Measurements from ENCODE around the gene GALC. TPM values are rescaled to one million over a fixed set of nuclear protein-coding genes. Genes with fewer than 3 reads are reported as not detected.

Gene GALC
- total RNA-seq, 4 donors from 2014 or later: 41.2 to 82.9 (median 52.0) TPM

- Histone ChIP-seq H3K4me3 (no peak overlapping the region), H3K36me3 (peaks cover 0 to 61% (median 0%) of the 10 kb centered on the region in 3 donors), H3K27ac (no peak overlapping the region), H3K4me1 (no peaks in the 10 kb centered on the region), H3K9me3 (no peaks in the 10 kb centered on the region), H3K27me3 (no peaks in the 10 kb centered on the region)
- TF ChIP-seq EP300 (IDR thresholded peaks at IDR 0.05): no peak
- no peak for TF ChIP-seq POLR2A (IDR thresholded peaks at IDR 0.05)
- TF ChIP-seq CTCF (IDR thresholded peaks at IDR 0.05): no peak
- WGBS, 2 donors: 90 to 97% methylated on average over 2 of the region's 2 CpGs
- no peak for DNase-seq (ENCODE audit: low spot score in 2 of 2)
Measured at GRCh38 chr14:87940894-87941293, 52.1 kb downstream of the GALC start.

DNA sequence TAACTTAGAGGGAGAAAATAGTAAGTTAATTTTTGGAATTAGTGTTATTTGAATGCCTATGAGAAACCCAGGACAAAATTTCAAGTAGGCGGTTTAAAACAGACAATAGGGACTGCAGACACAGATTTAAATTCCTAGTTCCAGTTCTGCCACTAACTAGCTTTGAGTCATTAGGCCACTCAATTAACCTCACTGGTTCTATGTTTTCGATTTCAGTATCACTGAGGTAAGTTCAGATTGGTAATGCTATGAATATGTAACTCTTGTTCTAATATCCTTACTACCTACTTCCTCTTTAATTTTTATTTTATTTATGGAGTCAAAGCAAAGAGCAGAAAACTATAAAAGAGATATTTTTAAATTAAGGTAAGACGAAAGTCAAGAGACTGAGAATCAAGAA is 52.6 kb downstream of the GALC start:
- no peaks in the 10 kb centered on the region for H3K27me3 ChIP-seq
- H3K27ac ChIP-seq: no peak overlapping the region
- peaks cover 0 to 62% (median 0%) of the 10 kb centered on the region in 3 donors for H3K36me3 ChIP-seq
- no peak for DNase-seq (ENCODE audit: low spot score in 2 of 2)
- TF ChIP-seq EP300 (IDR thresholded peaks at IDR 0.05): no peak
- no peak for TF ChIP-seq POLR2A (IDR thresholded peaks at IDR 0.05)
- TF ChIP-seq CTCF (IDR thresholded peaks at IDR 0.05): no peak
- WGBS, 2 donors: 92 to 93% methylated on average over 3 of the region's 3 CpGs
- H3K9me3 ChIP-seq: no peaks in the 10 kb centered on the region
- no peaks in the 10 kb centered on the region for H3K4me1 ChIP-seq
- H3K4me3 ChIP-seq: no peak overlapping the region

DNA sequence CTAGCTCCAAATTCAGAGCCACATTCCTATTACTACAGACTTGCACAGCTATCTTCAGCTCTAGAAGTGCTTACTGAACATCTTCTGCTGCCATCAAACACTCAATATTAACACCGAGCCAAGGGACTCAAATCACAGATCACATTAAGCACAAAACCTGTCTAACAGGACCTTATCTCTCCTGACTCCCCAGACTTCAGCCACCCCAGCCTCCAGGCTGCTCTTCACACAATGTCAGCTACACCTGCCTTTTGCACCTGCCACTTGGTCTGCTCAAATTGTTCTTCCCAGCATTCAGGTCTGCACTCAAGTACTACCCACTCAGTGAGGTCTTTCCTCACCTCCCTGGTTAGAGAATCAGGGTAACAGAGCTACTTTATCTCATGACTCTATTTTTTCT is 57.1 kb downstream of the GALC start:
- TF ChIP-seq POLR2A (IDR thresholded peaks at IDR 0.05): no peak
- no peak for TF ChIP-seq CTCF (IDR thresholded peaks at IDR 0.05)
- no peak for TF ChIP-seq EP300 (IDR thresholded peaks at IDR 0.05)
- H3K4me3 ChIP-seq: no peak overlapping the region
- WGBS, 2 donors: 94 to 100% methylated on average over 1 of the region's 1 CpG
- peaks cover 0 to 56% (median 0%) of the 10 kb centered on the region in 3 donors for H3K36me3 ChIP-seq
- DNase-seq (ENCODE audit: low spot score in 2 of 2): no peak
- H3K27ac ChIP-seq: no peak overlapping the region
- no peaks in the 10 kb centered on the region for H3K4me1 ChIP-seq
- H3K27me3 ChIP-seq: no peaks in the 10 kb centered on the region
- H3K9me3 ChIP-seq: no peaks in the 10 kb centered on the region

DNA sequence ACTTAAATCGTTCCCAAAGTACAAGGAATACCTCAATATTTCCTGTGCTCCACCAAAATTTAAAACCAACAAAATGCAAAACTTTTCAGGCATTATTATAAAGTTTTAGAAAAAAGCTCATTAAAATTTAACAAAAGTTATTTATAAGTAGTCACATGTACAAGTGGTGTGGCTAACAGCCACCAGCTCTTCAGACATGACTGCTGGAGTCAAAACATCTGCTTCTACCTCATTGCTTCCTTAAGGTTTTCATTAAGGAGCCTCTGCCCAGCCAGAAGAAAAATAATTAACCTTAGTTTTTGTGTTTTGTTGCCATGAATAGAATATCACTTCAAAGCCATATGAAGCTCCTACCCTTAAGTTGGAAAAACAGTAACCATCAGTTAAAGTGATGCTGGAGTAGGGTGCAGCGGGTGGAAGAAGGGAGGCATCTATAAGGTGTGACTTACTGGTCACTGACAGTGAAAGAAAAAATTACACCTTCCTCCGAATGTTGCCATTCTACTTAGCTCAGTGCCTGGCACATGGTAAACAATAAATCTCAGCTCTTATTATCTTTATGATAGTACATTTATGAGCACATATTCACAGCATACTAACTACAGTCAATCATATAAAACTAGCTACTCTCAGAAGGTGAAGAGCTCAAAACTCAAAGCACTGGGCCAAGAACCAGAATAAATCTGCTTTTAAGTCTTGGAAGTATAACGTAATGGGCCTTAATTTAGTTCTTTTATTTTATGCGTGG is 57.7 kb downstream of the GALC start:
- TF ChIP-seq POLR2A (IDR thresholded peaks at IDR 0.05) (no peak), CTCF (IDR thresholded peaks at IDR 0.05) (no peak), EP300 (IDR thresholded peaks at IDR 0.05) (no peak)
- Histone ChIP-seq H3K4me3 (no peak overlapping the region), H3K27me3 (no peaks in the 10 kb centered on the region), H3K27ac (no peak overlapping the region), H3K36me3 (peaks cover 0 to 59% (median 0%) of the 10 kb centered on the region in 3 donors), H3K9me3 (no peaks in the 10 kb centered on the region), H3K4me1 (no peaks in the 10 kb centered on the region)
- WGBS, 2 donors: 40 to 53% methylated on average over 5 of the region's 5 CpGs
- DNase-seq (ENCODE audit: low spot score in 2 of 2): no peak

- peaks cover 0 to 54% (median 0%) of the 10 kb centered on the region in 3 donors for H3K36me3 ChIP-seq
- H3K27ac ChIP-seq: no peak overlapping the region
- H3K27me3 ChIP-seq: no peaks in the 10 kb centered on the region
- no peaks in the 10 kb centered on the region for H3K4me1 ChIP-seq
- no peak overlapping the region for H3K4me3 ChIP-seq
- TF ChIP-seq CTCF (IDR thresholded peaks at IDR 0.05): no peak
- TF ChIP-seq EP300 (IDR thresholded peaks at IDR 0.05): no peak
- no peak for TF ChIP-seq POLR2A (IDR thresholded peaks at IDR 0.05)
- 62 to 64% methylated on average over 3 of the region's 3 CpGs for WGBS, 2 donors
- H3K9me3 ChIP-seq: no peaks in the 10 kb centered on the region
- DNase-seq (ENCODE audit: low spot score in 2 of 2): no peak
Measured at GRCh38 chr14:87934185-87934584, 58.8 kb downstream of the GALC start.
